Liver (tissue), 9 donors: ENCODE measurements around the gene ADGRD1. TPM values are rescaled to one million over a fixed set of nuclear protein-coding genes. Genes with fewer than 3 reads are reported as not detected.

Source experiments
- DNase-seq: peaks from one replicate; pipeline ENCODE4 v3.0.0-alpha.2; 2017; ENCODE audit warnings: low spot score
- H3K27ac ChIP-seq, 2 donors: one replicate each; pipeline ENCODE4 v1.7.0; 2013; ENCODE audit warnings: inconsistent platforms in 2 of 2, low read length in 2 of 2, control low read depth in 1 of 2, low read depth in 1 of 2, mild to moderate bottlenecking in 1 of 2
- H3K27me3 ChIP-seq, 4 donors: one replicate each; pipeline versions ENCODE4 v1.6.1 to v1.7.0; 2013; ENCODE audit warnings: low read length in 3 of 4, inconsistent platforms in 1 of 4, mild to moderate bottlenecking in 1 of 4, moderate library complexity in 1 of 4; ENCODE audit not compliant: control insufficient read depth in 4 of 4, insufficient read depth in 4 of 4
- H3K36me3 ChIP-seq, 4 donors: one replicate each; pipeline versions ENCODE4 v1.6.1 to v1.7.0; 2013; ENCODE audit warnings: low read length in 3 of 4, mild to moderate bottlenecking in 3 of 4, low read depth in 1 of 4, moderate library complexity in 1 of 4; ENCODE audit not compliant: control insufficient read depth in 4 of 4, insufficient read depth in 3 of 4
- H3K4me1 ChIP-seq, 4 donors: one replicate each; pipeline versions ENCODE4 v1.6.1 to v1.7.0; 2013; ENCODE audit warnings: low read length in 3 of 4, mild to moderate bottlenecking in 3 of 4, moderate library complexity in 1 of 4; ENCODE audit not compliant: control insufficient read depth in 4 of 4, insufficient read depth in 4 of 4
- H3K4me3 ChIP-seq, 3 donors: one replicate each; pipeline versions ENCODE4 v1.6.1 to v1.7.0; 2013; ENCODE audit warnings: low read length in 3 of 3, control low read depth in 1 of 3, low read depth in 1 of 3, mild to moderate bottlenecking in 1 of 3
- H3K9ac ChIP-seq, 2 donors: one replicate each; pipeline ENCODE4 v1.7.0; 2013; ENCODE audit warnings: low read length in 2 of 2, mild to moderate bottlenecking in 2 of 2, moderate library complexity in 2 of 2, control low read depth in 1 of 2, low read depth in 1 of 2
- H3K9me3 ChIP-seq, 4 donors: one replicate each; pipeline versions ENCODE4 v1.6.1 to v1.7.0; 2013; ENCODE audit warnings: low read length in 3 of 4; ENCODE audit not compliant: control insufficient read depth in 4 of 4
- EGR1 ChIP-seq, 2 donors: IDR thresholded peaks; 2 replicates each; pipeline ENCODE4 v1.6.1; 2016 to 2018; ENCODE audit warnings: antibody characterized with exemption in 2 of 2, low read depth in 2 of 2
- FOXA1 ChIP-seq: IDR thresholded peaks from 2 replicates; pipeline ENCODE4 v1.6.1; 2016; ENCODE audit warnings: antibody characterized with exemption
- FOXA2 ChIP-seq: IDR thresholded peaks from 2 replicates; pipeline ENCODE4 v1.6.1; 2016; ENCODE audit warnings: antibody characterized with exemption
- GABPA ChIP-seq, 2 donors: IDR thresholded peaks in 1 of 2; conservative IDR thresholded peaks in 1 of 2; 2 replicates each; pipeline ENCODE4 v1.6.1; 2016; ENCODE audit warnings: antibody characterized with exemption in 2 of 2, mild to moderate bottlenecking in 1 of 2, moderate library complexity in 1 of 2
- HNF4A ChIP-seq, 2 donors: conservative IDR thresholded peaks; 2 replicates each; pipeline ENCODE4 v1.6.1; 2016; ENCODE audit warnings: antibody characterized with exemption in 2 of 2, mild to moderate bottlenecking in 2 of 2
- HNF4G ChIP-seq: IDR thresholded peaks from 2 replicates; pipeline ENCODE4 v1.6.1; 2016; ENCODE audit warnings: antibody characterized with exemption
- JUND ChIP-seq, 2 donors: IDR thresholded peaks; 2 replicates each; pipeline ENCODE4 v1.6.1; 2016; ENCODE audit warnings: antibody characterized with exemption in 2 of 2
- NR2F2 ChIP-seq: IDR thresholded peaks from 2 replicates; pipeline ENCODE4 v1.6.1; 2016; ENCODE audit warnings: antibody characterized with exemption
- RAD21 ChIP-seq, 2 donors: IDR thresholded peaks; 2 replicates each; pipeline ENCODE4 v1.6.1; 2016; ENCODE audit warnings: antibody characterized with exemption in 2 of 2, mild to moderate bottlenecking in 2 of 2
- REST ChIP-seq: IDR thresholded peaks from 2 replicates; pipeline ENCODE4 v1.6.1; 2016; ENCODE audit warnings: antibody characterized with exemption, mild to moderate bottlenecking
- RXRA ChIP-seq, 2 donors: IDR thresholded peaks; 2 replicates each; pipeline ENCODE4 v1.6.1; 2017 to 2018; ENCODE audit warnings: antibody characterized with exemption in 2 of 2, mild to moderate bottlenecking in 1 of 2
- SP1 ChIP-seq: IDR thresholded peaks from 2 replicates; pipeline ENCODE4 v1.6.1; 2018; ENCODE audit warnings: antibody characterized with exemption, mild to moderate bottlenecking
- TAF1 ChIP-seq: conservative IDR thresholded peaks from 2 replicates; pipeline ENCODE4 v1.6.1; 2016; ENCODE audit warnings: antibody characterized with exemption, mild to moderate bottlenecking
- YY1 ChIP-seq: IDR thresholded peaks from 2 replicates; pipeline ENCODE4 v1.6.1; 2016; ENCODE audit warnings: antibody characterized with exemption, mild to moderate bottlenecking
- ZBTB33 ChIP-seq: IDR thresholded peaks from 2 replicates; pipeline ENCODE4 v1.6.1; 2016; ENCODE audit warnings: antibody characterized with exemption
- polyA plus RNA-seq, 2 donors: library from polyadenylated mRNA; stranded (reverse) in 1 of 2; unstranded in 1 of 2; fragments of 200-250 nt in 1 of 2; fragments of >200 nt in 1 of 2; fragmentation: Nextera tagmentation in 1 of 2; extraction: Ambion mirVana in 1 of 2; gene quantifications; one replicate each; pipeline versions ENCODE4 v1.2.1 to v1.2.3, GENCODE V29; 2013 to 2015
- total RNA-seq, 2 donors: library from RNA; depleted of rRNA; stranded (reverse); fragments of >200 nt; gene quantifications; one replicate each; pipeline ENCODE4 v1.2.3, GENCODE V29; 2014
- TF ChIP-seq, protein P1 (sequence below): IDR thresholded peaks from 2 replicates; pipeline ENCODE4 v1.6.1; 2016; ENCODE audit warnings: antibody characterized with exemption
- TF ChIP-seq, protein P2 (sequence below): IDR thresholded peaks from 2 replicates; pipeline ENCODE4 v1.6.1; 2016; ENCODE audit warnings: antibody characterized with exemption
- TF ChIP-seq, protein P3 (sequence below): fragments of 150-350 bp; IDR thresholded peaks from 2 replicates; pipeline ENCODE4 v1.5.1; 2017; ENCODE audit warnings: improper control_type of control experiment, low read depth, low read length; ENCODE audit not compliant: missing input control
- donor health status: healthy.
- donor health status: healthy.
- donor health status: healthy.
- donor health status: healthy.
- donor health status: healthy.

ADGRD1 gene
- total and polyA plus RNA-seq, 4 donors, result 2.7 to 7.1 (median 4.6) TPM

DNA sequence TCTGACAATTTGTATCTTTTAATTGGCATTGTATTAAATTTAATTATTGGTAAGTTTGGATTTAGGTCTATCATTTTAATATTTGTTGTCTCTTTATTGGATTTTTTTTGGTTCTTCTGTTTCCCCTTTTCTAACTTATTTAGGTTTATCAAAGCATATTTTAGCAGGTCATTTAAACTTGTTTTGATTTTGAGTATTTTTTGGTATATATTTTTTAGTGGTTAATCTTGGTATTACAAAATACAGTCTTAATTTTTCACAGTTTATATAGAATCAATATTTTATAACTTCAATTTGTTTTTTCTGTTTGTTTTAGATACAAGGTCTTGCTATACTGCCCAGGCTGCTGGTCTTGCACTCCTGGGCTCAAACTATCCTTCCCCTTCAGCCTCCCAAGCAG, 15.5 kb upstream of the ADGRD1 start:
- H3K27ac ChIP-seq, result no peak overlapping the region
- DNase-seq, result no peak
- H3K27me3 ChIP-seq, result no peaks in the 10 kb centered on the region
- H3K9ac ChIP-seq, result no peak overlapping the region
- no peak overlapping the region for H3K4me3 ChIP-seq
- no peak for TF ChIP-seq RXRA (IDR thresholded peaks at IDR 0.05)
- H3K9me3 ChIP-seq, result peaks cover 0 to 3% (median under 1%) of the 10 kb centered on the region in 4 donors
- no peaks in the 10 kb centered on the region for H3K4me1 ChIP-seq
- H3K36me3 ChIP-seq, result no peaks in the 10 kb centered on the region

DNA sequence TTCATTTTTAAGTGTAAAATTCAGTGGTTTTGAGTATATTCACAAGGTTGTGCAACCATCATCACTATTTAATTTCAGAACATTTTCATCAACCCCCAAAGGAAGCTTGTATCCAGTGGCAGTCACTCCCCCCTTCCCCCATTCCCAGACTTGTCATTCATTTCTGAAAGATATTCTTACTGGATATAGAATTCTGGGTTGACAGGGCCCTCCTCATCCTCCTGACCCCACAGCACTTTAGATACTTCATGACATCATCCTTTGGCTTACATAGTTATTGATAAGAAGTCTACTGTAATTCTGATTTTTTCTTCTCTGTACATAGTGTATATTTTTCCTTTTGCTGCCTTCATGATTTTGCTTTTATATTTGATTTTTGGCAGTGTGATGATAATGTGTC, 8.8 kb upstream of the ADGRD1 start:
- peaks cover 0 to 4% (median 3%) of the 10 kb centered on the region in 4 donors for H3K9me3 ChIP-seq
- H3K4me3 ChIP-seq, result no peak overlapping the region
- no peak for TF ChIP-seq EGR1 (IDR thresholded peaks at IDR 0.05; ENCODE audit: low read depth in 2 of 2)
- TF ChIP-seq, protein P1, sequence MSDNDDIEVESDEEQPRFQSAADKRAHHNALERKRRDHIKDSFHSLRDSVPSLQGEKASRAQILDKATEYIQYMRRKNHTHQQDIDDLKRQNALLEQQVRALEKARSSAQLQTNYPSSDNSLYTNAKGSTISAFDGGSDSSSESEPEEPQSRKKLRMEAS, result no peak
- no peak for TF ChIP-seq HNF4G
- TF ChIP-seq, protein P2, sequence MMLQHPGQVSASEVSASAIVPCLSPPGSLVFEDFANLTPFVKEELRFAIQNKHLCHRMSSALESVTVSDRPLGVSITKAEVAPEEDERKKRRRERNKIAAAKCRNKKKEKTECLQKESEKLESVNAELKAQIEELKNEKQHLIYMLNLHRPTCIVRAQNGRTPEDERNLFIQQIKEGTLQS, result no peak
- TF ChIP-seq RAD21 (IDR thresholded peaks at IDR 0.05), result no peak
- TF ChIP-seq FOXA1, result no peak
- no peak for TF ChIP-seq GABPA (IDR thresholded peaks at IDR 0.05 in 1 of 2, conservative IDR thresholded peaks at IDR 0.05 in 1 of 2)
- TF ChIP-seq HNF4A (conservative IDR thresholded peaks at IDR 0.05), result no peak
- TF ChIP-seq SP1, result no peak
- no peak for TF ChIP-seq REST
- no peak for TF ChIP-seq NR2F2
- TF ChIP-seq YY1, result no peak
- no peak for TF ChIP-seq RXRA (IDR thresholded peaks at IDR 0.05)
- no peak for TF ChIP-seq FOXA2
- no peak for TF ChIP-seq JUND (IDR thresholded peaks at IDR 0.05)
- TF ChIP-seq, protein P3, sequence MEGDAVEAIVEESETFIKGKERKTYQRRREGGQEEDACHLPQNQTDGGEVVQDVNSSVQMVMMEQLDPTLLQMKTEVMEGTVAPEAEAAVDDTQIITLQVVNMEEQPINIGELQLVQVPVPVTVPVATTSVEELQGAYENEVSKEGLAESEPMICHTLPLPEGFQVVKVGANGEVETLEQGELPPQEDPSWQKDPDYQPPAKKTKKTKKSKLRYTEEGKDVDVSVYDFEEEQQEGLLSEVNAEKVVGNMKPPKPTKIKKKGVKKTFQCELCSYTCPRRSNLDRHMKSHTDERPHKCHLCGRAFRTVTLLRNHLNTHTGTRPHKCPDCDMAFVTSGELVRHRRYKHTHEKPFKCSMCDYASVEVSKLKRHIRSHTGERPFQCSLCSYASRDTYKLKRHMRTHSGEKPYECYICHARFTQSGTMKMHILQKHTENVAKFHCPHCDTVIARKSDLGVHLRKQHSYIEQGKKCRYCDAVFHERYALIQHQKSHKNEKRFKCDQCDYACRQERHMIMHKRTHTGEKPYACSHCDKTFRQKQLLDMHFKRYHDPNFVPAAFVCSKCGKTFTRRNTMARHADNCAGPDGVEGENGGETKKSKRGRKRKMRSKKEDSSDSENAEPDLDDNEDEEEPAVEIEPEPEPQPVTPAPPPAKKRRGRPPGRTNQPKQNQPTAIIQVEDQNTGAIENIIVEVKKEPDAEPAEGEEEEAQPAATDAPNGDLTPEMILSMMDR, result no peak
- TF ChIP-seq TAF1, result no peak
- no peak for TF ChIP-seq ZBTB33
- H3K4me1 ChIP-seq, result no peaks in the 10 kb centered on the region
- no peaks in the 10 kb centered on the region for H3K36me3 ChIP-seq
- no peak overlapping the region for H3K9ac ChIP-seq
- no peak for DNase-seq
- H3K27me3 ChIP-seq, result no peaks in the 10 kb centered on the region
- no peak overlapping the region for H3K27ac ChIP-seq
